GM12891 (cell line): ENCODE results near the gene GAB1.

ENCODE experiments used
- PAX5 ChIP-seq: IDR thresholded peaks from 2 replicates; pipeline ENCODE4 v1.6.1; 2011; ENCODE audit warnings: low read length, moderate library complexity, mild to moderate bottlenecking; ENCODE audit not compliant: insufficient read depth, severe bottlenecking
- POLR2A ChIP-seq: IDR thresholded peaks from 2 replicates; pipeline ENCODE4 v1.6.1; 2011; ENCODE audit warnings: low read depth, low read length, control low read depth
- POLR2AphosphoS5 ChIP-seq: IDR thresholded peaks from 2 replicates; pipeline ENCODE4 v1.6.1; 2011; ENCODE audit warnings: low read depth, low read length, control low read depth
- SPI1 ChIP-seq: IDR thresholded peaks from 2 replicates; pipeline ENCODE4 v1.6.1; 2011; ENCODE audit warnings: low read depth, low read length, control low read depth
- TAF1 ChIP-seq: IDR thresholded peaks from 2 replicates; pipeline ENCODE4 v1.6.1; 2011; ENCODE audit warnings: low read depth, low read length, control low read depth

- TF ChIP-seq TAF1 (no peak), SPI1 (no peak), POLR2A (no peak), POLR2AphosphoS5 (no peak), PAX5 (no peak)
Observed at GRCh38 chr4:143346206-143346605, 9.5 kb downstream of the GAB1 start.
